Stimulated activated CD4-positive, alpha-beta T cell treated with anti-CD3 and anti-CD28 coated beads, Interleukin-2, amount 100 ng/mL, for 24 hours (primary cell): ENCODE measurements around the gene NME9.

Experiments
- DNase-seq, 2 donors: peaks; one replicate each; pipeline ENCODE4 v3.0.0-alpha.2; 2020

The NME9 gene

DNA sequence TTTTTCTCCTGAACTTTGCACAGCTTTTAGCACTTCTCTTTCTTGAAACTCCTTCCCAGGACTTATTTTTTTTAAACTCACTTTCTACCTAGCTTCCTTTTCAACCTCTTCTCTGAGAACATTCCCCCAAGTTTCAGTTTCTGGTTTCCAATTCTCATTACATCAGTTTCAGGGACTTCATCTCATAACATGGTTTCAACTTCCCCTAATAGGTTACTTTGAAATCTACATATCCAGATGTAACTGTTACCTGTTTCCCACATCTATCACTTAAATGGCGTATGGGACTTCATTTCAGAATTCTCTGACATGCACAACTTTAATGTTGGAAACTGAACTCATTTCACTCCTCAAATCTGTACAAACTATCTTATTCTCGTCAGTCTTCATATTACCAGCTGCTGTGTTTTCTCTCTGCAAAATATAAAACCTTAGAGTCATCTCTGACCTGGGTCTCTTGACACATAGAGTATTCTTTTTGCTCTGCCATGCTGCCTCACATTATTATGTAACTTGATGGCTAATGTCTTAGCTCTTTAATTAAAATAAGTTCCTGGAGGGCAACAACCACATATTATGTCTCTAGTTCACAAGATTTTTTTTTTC is 58.4 kb downstream of the NME9 start:
- no peak for DNase-seq

DNA sequence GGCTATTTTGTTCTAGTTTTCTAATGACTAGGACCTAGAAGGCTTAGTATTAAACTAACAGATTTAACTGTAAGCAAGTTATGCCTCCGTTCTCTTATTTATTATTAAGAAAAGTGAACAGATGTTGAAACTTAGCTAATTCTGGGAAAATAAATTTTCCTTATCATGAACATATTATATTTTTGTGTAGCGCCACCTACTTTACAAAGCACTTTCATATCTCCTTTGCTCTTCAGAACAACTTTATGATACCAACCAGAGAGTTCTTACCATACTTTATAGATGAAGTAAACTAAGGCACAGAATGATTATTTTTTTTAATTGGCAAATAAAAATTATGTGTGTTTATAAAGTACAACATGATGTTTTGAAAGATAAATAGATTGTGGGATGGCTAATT is 59.4 kb downstream of the NME9 start:
- no peak for DNase-seq

DNA sequence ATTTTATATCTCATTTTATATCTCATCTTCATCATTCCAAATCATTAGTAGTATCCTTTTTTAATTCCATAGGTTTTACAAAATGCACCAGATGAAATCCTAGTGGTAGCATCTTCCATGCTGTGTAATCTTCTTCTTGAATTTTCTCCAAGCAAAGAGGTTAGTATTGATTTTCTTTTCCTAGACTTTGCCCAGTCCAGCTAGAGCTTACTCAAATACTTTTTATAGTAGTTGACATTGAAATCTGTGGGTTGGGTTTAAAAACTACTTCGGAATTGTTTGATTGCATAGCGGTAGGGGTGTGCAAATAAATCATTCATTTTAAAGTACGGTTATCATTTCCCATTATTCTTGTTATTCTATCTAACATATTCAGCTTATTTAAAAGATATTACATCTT is 62.6 kb downstream of the NME9 start:
- DNase-seq = no peak

DNA sequence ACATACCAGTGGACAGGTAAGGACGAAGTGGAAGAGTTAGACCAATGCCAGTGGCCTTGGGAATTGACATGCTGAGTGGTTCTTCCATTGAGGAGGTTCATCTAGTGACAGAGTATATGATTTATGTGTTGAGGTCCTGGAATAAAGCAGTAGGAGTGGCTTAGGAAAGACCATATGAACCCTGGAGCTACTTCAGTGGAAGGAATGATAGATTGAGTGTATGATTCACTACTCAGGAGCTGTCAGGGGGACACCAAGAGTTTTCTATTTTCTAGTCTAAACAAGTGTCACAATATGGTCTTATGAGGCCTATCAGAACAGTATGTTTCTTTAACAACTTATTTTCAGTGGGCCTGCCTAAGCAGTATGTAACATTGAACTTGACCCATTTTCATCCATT is 63.9 kb downstream of the NME9 start:
- no peak for DNase-seq

DNA sequence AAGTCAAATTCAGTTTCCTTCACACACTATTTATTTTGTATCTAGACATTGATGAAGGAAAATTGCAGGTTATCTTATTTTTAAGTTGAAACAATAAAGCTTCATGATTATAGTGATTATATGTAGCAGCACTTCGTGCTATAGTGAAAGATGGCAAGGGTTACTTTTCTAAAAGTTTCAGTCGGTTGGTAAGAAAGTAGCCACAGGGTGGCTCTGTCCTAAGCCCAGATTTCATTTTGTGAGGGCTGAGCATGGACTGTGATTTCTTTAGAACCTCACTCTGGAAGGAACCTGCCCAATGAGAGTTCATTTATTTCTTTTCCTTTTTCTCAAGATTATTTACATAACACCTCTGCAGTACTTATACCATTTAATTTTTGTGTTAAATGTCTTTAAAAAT is 66.5 kb downstream of the NME9 start:
- no peak for DNase-seq

DNA sequence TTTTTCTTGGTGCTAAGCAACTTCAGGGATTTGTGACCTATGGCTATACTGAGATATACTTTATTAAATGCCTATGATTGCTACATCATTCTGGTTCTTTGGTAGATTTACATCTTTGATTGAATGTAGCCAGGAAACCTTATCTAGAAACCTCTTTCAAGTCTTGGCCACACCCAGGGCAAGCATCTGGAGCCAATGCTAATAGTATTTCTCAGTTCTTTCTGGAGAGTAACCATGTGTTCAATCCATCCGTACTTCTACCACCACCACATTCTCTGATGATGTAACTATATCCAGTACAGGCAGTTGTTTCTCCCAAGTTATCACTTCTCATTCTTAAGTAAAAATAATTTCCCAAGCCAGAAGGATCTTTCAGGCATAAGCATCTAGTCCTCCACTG is 69.0 kb downstream of the NME9 start:
- no peak for DNase-seq

DNA sequence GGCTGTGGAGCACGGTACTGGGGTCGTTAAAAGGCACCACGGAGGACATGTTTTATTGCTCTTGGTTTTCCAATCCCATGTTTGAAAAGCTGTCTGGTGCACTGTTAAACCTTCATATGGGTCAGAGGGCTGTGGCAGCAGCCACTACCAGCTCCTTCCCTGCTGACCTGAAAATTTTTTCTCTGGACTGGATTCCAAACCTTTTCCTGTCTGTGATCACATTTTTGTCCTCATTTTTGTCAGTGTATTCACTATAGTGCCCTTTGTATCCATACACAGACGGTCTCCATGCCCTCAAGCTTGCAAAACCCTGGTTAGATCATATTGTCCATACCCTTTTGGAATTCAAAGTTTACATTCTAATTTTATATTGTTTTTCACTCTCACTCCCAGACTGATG is 70.5 kb downstream of the NME9 start:
- no peak for DNase-seq

DNA sequence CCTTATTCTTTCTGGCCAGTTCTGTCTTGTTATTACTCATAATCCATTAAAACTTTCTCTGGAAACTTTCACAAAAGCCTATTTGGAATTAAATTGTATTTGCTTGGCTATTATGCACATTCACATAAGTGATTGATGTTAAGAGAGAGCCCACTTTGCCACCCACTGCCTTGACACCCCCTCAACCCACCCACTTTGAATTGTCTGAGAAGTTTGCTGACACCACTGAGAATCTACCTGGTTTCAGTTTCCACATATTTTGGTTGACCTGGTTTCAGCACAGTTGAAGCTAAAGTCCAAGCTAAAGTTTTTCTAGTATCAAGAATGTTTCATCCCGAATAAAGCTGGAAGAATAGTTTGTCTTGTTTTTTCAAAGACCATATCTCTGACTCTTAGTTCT is 71.7 kb downstream of the NME9 start:
- DNase-seq = no peak

DNA sequence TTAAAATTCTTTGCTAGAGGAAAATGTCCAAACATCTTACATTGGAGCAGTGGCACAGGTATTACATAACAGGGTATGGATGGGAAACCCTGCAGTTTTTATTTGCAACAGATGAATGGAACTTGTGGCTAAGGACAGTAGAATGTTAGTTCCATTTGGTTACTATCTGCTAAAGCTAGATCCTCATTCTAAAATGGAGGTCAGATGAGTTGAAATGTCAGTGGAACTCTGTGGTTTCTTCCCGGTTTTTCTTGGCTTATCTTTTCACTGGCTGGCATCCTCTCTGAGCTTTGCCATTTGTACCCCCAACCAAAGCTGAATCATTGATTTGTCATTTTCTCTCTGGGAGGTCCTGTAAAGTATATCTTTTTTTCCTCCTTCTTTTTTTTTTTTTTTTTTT is 73.6 kb downstream of the NME9 start:
- DNase-seq = no peak

DNA sequence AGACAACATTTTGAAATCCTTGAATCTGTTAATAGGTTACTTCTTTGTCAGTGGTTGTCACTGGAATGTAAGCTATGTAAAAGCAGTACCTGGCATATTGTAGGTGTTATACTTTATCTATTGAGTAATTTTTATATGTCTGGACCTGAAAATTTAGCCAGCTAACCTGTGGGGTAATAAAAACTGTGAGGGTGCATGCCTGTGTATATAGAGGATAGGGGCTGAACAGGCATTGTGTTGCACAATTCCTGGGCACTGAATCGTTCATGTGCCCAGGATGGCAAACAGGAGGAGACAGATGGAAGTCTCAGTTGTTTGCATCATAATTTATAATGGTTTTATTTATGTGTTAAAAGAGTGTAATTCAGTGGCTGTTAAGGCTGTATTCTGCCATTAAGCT is 75.4 kb downstream of the NME9 start:
- DNase-seq = no peak

DNA sequence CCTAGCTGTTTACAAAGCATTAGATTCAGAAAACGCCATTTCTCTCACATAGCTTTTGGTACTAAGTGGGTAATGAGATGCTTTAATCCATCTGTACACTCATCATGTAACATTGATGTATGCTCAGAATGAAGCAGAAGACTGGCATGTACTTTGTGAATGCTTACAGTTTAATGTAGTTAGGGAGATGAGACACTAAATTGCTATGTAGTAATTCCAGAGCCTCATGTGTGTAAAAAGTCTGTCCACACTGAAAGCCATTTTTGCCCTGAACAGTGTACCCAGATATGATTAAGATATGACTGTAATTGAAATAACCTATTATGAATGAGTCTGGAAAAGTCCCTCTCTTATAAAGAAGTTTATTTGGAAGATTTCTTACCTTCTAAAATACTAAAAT is 76.0 kb downstream of the NME9 start:
- DNase-seq = no peak
